Measurements from ENCODE around the gene RAB39A.
A peak's percentile ranks its signal among the peaks of the same experiment; 100 is the strongest.
"Not testable (repeated sequence)": the region's sequence is repeated elsewhere in the genome, so short reads cannot be mapped to it uniquely, and the experiment has no call there.

RAB39A gene

GRCh38 chr11:107928046-107928766 is at the start of gene RAB39A:
Gene RAB39A, plus strand, starts transcription at chr11:107928448. Its CDS starts 121 bp downstream, at chr11:107928569.
- peak; percentile 99 for DNase-seq

DNA sequence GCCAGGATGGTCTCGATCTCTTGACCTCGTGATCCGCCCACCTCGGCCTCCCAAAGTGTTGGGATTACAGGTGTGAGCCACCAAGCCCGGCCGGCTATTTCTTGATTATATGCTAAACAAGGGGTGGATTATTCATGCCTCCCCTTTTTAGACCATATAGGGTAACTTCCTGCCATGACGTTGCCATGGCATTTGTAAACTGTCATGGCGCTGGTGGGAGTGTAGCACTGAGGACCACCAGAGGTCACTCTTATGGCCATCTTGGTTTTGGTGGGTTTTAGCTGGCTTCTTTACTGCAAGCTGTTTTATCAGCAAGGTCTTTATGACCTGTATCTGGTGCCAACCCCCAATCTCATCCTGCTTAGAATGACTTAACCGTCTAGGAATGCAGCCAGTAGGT is 46.8 kb upstream of the RAB39A start:
- not testable (repeated sequence) for DNase-seq

DNA sequence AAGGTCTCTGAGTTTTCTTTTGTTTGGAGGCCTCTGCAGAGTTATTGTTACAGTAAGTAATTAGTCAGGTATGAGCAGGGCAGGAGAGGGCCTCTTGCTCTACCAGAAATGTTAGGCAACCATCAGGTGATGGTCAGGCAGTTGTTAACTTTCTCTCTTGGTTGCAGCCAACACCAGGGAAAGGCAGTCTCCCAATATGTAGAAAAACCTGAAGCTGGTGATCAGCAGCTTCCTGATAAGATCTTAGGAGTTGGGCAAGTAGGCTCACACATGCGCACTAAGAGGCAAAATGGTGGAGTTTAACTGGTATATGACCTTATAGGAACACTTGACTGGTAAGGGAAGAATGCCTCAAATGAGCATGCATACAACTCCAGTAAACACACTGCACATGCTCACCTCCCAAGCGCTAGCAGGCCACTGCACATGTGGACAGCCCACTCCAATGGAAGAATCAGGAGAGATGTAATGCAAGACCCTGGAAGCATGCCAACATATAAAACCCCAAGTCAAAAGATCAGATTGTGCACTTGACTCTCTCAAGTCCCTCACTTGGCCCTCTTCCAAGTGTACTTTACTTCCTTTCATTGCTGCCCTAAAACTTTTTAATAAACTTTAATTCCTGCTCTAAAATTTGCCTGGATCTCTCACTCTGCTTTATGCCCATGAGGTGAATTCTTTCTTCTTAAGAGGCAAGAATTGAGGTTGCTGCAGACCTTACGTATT is 46.0 kb upstream of the RAB39A start:
- DNase-seq, result no peak

- no peak for DNase-seq
Measured at GRCh38 chr11:107898270-107898669, 30.0 kb upstream of the RAB39A start.

DNA sequence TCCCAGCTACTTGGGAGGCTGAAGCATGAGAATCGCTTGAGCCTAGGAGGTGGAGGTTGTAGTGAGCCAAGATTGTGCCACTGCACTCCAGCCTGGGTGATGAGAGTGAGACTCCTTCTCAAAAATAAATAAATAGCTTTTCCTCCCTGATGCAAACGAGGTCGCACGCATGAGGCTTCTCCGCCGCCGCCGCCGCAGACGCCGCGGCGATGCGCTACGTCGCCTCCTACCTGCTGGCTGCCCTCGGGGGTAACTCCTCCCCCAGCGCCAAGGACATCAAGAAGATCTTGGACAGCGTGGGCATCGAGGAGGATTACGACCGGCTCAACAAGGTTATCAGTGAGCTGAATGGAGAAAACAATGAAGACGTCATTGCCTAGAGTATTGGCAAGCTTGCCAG is 20.0 kb upstream of the RAB39A start:
- DNase-seq, result no peak

DNA sequence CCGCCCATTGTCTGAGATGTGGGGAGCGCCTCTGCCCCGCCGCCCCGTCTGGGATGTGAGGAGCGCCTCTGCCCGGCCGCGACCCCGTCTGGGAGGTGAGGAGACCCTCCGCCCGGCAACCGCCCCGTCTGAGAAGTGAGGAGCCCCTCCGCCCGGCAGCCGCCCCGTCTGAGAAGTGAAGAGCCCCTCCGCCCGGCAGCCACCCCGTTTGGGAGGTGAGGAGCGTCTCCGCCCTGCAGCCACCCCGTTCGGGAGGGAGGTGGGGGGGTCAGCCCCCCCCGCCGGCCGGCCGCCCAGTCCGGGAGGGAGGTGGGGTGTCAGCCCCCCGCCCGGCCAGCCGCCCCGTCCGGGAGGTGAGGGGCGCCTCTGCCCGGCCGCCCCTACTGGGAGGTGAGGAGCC is 15.8 kb upstream of the RAB39A start:
- DNase-seq, result not testable (repeated sequence)

- no peak for DNase-seq
Measured at GRCh38 chr11:107915229-107915628, 13.0 kb upstream of the RAB39A start.

DNA sequence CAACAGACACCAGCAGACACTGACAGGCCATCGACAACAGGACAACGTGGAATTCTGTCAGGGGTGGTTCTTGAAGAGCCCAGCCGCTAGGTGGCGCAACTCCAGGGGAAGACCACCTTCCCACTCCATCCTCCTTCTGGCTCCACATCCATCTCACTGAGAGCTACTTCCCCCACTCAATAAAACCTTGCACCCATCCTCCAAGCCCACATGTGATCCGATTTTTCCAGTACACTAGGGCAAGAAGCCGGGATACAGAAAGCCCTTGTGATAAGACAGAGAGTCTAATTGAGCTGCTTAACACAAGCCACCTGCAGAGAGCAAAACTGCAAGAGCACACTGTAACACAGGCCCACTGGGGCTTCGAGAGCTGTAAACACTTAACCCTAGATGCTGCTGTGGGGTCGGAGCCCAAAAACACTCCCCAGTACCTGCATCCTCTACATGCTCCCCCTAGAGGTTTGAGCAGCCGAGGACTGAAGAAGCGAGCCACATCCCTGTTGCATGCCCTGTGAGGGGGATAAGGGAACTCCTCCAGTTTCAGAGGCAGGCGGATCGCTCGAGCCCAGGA is 11.5 kb upstream of the RAB39A start:
- DNase-seq, result peak; percentile 60

GRCh38 chr11:107921997-107922396 is 6.3 kb upstream of the RAB39A start:
- no peak for DNase-seq

DNA sequence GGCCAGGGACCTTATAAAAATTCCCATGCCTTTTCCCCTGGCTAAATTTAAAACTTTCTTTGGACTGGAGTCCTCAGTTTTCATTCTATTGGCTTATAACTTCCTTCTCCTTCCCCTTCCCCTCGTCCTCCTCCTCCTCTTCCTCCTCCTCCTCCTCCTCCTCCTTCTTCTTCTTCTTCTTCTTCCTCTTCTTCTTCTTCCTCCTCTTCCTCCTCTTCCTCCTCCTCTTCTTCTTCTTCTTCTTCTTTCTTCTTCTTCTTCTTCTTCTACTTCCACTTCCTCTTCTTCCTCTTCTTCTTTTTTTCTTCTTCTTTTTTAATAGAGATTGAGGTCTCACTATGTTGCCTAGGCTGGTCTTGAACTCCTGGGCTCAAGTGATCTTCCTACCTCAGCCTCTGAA is 4.7 kb upstream of the RAB39A start:
- DNase-seq, result not testable (repeated sequence)

- no peak for DNase-seq
Measured at GRCh38 chr11:107924306-107924705, 3.9 kb upstream of the RAB39A start.

DNA sequence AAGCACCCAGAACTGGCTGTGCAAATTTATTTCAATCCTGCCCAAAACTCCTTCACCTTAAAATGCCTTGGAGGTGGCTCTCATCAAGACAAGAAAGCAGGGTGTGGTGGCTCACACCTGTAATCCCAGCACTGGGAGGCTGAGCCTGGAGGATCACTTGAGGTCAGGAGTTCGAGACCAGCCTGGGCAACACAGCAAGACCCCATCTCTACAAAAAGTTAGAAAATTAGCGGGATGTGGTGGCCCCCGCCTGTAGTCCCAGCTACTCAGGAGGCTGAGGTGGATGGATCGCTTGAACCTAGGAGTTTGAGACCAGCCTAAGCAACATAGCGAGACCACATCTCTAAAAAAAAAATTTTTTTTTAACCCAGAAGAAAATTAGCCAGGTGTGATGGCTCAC is 689 bp upstream of the RAB39A start:
- DNase-seq, result no peak

GRCh38 chr11:107928767-107929507 is 689 bp downstream of the RAB39A start:
- no peak for DNase-seq

DNA sequence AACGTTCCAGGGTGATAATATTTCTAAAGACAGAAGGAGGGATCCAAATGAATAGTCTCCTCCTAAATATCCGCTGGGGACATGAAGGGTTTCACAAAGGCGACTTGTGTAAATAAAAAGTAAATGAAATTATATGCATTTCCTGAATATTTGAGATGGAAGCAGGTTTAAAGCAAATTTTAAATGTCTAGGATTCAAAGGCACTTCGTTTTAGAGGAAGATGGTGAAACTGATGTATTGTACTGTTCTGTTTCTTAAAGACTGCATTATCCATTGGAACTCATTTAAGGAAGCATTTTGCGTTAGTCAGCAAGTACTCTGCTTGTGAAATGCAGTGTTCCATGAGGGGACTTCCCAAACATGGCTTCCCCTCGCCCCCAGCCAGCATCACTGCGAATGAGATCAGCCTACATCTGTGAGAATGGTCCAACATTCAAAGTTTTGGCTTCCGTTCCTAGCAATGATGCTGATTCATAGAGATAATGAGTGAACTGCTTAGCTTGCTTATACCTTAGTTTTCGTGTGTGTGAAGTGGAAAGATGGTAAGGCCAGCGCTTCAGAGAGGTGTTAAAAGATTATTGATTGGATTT is 1.5 kb downstream of the RAB39A start:
- no peak for DNase-seq

- no peak for DNase-seq
Measured at GRCh38 chr11:107931206-107931605, 3.0 kb downstream of the RAB39A start.

DNA sequence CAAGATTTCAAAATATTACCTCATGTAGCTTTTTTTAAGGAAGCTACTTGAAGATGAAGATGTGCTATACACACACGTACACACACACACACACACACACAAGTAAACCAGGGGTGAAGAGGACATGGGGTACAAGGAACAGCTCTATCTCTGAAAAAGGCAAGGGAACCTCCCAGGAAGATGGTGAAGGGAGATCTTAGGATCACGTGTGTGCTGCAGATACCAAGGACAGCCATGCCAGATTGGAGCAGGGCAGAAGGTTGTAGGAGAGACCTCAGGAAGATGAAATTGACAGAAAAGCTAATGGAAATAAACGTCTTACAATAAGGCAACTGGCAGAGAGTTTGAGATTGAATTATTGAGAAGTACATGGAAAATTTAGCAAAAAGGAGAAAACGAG is 19.7 kb downstream of the RAB39A start:
- no peak for DNase-seq

DNA sequence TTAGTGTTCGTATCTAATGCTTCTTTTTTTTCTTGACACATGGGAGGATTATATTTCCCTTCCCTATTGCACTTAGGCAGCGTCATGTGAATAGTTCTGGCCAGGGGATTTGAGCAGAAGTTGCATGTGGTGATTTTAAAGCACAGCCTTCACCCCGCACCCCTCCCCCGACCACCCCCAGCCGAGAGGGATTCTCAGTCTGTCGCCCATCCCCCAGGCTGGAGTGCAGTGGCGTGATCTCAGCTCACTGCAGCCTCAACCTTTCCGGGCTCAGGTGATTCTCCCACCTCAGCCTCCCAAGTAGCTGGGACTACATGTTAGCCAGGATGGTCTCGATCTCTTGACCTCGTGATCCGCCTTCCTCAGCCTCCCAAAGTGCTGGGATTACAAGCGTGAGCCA is 20.1 kb downstream of the RAB39A start:
- DNase-seq, result not testable (repeated sequence)

DNA sequence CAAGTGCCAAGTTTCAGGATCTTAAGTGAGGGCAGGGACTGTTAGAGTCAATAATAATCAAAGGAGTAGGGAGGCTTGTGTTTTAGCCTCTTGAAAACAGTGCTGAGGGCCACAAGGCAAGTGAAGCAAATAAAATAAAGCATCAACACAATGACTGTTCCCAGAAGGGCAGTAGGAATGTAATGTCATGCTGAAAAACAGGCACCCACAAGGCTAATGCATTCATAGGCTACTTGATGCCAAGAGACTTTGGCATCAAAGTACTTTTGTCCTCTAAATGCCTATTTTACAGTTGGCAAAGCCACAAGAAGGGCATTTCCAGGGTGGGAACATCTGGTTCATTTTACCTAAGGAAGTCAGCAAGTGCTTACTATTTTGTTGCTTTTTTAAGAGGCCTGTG is 22.9 kb downstream of the RAB39A start:
- DNase-seq, result no peak

DNA sequence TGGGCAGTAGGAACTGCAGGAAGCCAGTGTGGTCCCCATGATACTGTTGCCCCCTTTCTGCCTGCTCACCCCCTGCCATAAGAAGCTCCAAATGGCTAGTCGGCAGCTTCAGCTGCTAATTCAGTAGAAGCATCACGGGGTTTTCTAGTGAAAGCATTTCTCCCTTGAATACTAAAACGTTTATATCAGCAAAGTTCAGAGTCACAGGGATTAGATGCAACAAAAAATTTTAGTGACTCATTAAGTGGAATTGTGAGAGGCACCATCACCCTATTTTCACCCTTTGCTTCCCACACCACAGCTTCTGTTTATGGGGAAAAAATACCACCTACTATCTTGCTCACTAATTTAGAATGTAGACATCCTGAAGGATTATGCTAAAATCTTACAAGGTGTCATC is 25.2 kb downstream of the RAB39A start:
- DNase-seq, result no peak

GRCh38 chr11:107956543-107956942 is 28.3 kb downstream of the RAB39A start:
- DNase-seq, result no peak

- no peak for DNase-seq
Measured at GRCh38 chr11:107957109-107957588, 28.9 kb downstream of the RAB39A start.

DNA sequence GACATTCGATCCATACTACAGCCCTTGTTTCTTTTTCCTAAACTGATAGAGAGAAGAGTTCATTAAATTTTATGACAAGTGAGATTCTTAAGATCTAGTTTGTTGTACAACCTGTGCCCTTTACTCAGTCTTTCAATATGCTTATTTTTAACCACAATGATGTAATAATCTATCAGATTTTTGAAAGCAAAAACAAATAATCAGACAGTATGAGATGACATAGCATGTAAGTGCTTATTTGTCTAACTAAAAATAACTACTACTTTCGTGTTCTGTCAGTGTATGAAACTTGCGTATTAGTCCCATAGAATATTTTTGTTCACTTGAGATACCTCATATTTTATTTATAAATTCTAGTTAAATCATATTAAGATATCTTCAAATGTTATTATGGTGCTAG is 33.2 kb downstream of the RAB39A start:
- no peak for DNase-seq

GRCh38 chr11:107962181-107962580 is 33.9 kb downstream of the RAB39A start:
- no peak for DNase-seq
